Measurements from ENCODE around the gene ASTL. TPM values are rescaled to one million over a fixed set of nuclear protein-coding genes. Genes with fewer than 3 reads are reported as not detected.

The ASTL gene
- polyA plus RNA-seq, 1 donor: 0.04 TPM

GRCh38 chr2:96137321-96138178 lies 752 bp downstream of the ASTL start:
- no CpG with 5 or more reads among the region's 15 CpGs for WGBS (ENCODE audit: insufficient coverage, low lambda C conversion rate)
- H3K4me1 ChIP-seq (ENCODE audit: control insufficient read depth, insufficient read depth, low read length): peaks cover 6% of the 10 kb centered on the region
- H3K36me3 ChIP-seq (ENCODE audit: control insufficient read depth, insufficient read depth, low read length): no peaks in the 10 kb centered on the region
- no peak overlapping the region for H3K4me3 ChIP-seq (ENCODE audit: low read length)
- no peaks in the 10 kb centered on the region for H3K27me3 ChIP-seq (ENCODE audit: control insufficient read depth, insufficient read depth, low read length)
- no peaks in the 10 kb centered on the region for H3K9me3 ChIP-seq (ENCODE audit: control insufficient read depth, low read depth, low read length)
- DNase-seq: no peak
- H3K27ac ChIP-seq (ENCODE audit: low read length): no peak overlapping the region

GRCh38 chr2:96136129-96136720 lies 2.1 kb downstream of the ASTL start:
- WGBS (ENCODE audit: insufficient coverage, low lambda C conversion rate): no CpG with 5 or more reads among the region's 8 CpGs

DNA sequence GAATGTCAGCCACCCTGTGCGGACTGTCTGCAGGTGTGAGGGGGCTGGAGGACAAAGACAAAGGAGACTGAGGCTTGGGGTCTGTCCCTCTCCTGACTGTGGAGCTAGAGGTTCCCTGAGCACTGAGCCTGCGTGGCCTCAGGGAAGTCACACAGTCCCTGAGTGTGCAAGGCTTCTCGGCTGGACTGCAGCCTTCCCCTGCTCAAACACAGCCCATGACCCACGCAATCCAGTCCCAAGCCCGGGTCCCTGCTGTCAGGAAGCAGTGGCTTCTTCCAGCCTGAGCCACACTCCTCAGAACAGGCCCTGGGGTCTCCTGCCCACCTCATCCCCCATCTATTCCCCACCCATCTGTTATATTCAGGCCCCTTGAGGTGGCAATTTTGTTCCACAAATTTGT lies 2.7 kb downstream of the ASTL start:
- Histone ChIP-seq H3K27me3 (ENCODE audit: control insufficient read depth, insufficient read depth, low read length) (no peaks in the 10 kb centered on the region), H3K4me1 (ENCODE audit: control insufficient read depth, insufficient read depth, low read length) (peaks cover 6% of the 10 kb centered on the region), H3K36me3 (ENCODE audit: control insufficient read depth, insufficient read depth, low read length) (no peaks in the 10 kb centered on the region), H3K4me3 (ENCODE audit: low read length) (no peak overlapping the region), H3K27ac (ENCODE audit: low read length) (no peak overlapping the region), H3K9me3 (ENCODE audit: control insufficient read depth, low read depth, low read length) (no peaks in the 10 kb centered on the region)
- WGBS (ENCODE audit: insufficient coverage, low lambda C conversion rate): no CpG with 5 or more reads among the region's 5 CpGs
- DNase-seq: no peak

More at GRCh38 chr2:96136129-96136720, 2.1 kb downstream of the ASTL start:
- H3K36me3 ChIP-seq (ENCODE audit: control insufficient read depth, insufficient read depth, low read length): no peaks in the 10 kb centered on the region
- peaks cover 6% of the 10 kb centered on the region for H3K4me1 ChIP-seq (ENCODE audit: control insufficient read depth, insufficient read depth, low read length)
- no peaks in the 10 kb centered on the region for H3K9me3 ChIP-seq (ENCODE audit: control insufficient read depth, low read depth, low read length)
- no peak overlapping the region for H3K27ac ChIP-seq (ENCODE audit: low read length)
- DNase-seq: no peak
- no peaks in the 10 kb centered on the region for H3K27me3 ChIP-seq (ENCODE audit: control insufficient read depth, insufficient read depth, low read length)
- H3K4me3 ChIP-seq (ENCODE audit: low read length): no peak overlapping the region

- Histone ChIP-seq H3K27me3 (ENCODE audit: control insufficient read depth, insufficient read depth, low read length) (no peaks in the 10 kb centered on the region), H3K4me3 (ENCODE audit: low read length) (no peak overlapping the region), H3K9me3 (ENCODE audit: control insufficient read depth, low read depth, low read length) (no peaks in the 10 kb centered on the region), H3K27ac (ENCODE audit: low read length) (no peak overlapping the region), H3K36me3 (ENCODE audit: control insufficient read depth, insufficient read depth, low read length) (no peaks in the 10 kb centered on the region), H3K4me1 (ENCODE audit: control insufficient read depth, insufficient read depth, low read length) (peaks cover 6% of the 10 kb centered on the region)
- WGBS (ENCODE audit: insufficient coverage, low lambda C conversion rate): no CpG with 5 or more reads among the region's 9 CpGs
- DNase-seq: no peak
Measured at GRCh38 chr2:96135171-96135570, 3.1 kb downstream of the ASTL start.

GRCh38 chr2:96134421-96134820 lies 3.9 kb downstream of the ASTL start:
- no peaks in the 10 kb centered on the region for H3K27me3 ChIP-seq (ENCODE audit: control insufficient read depth, insufficient read depth, low read length)
- no peak overlapping the region for H3K27ac ChIP-seq (ENCODE audit: low read length)
- H3K9me3 ChIP-seq (ENCODE audit: control insufficient read depth, low read depth, low read length): no peaks in the 10 kb centered on the region
- H3K4me1 ChIP-seq (ENCODE audit: control insufficient read depth, insufficient read depth, low read length): peaks cover 6% of the 10 kb centered on the region
- WGBS (ENCODE audit: insufficient coverage, low lambda C conversion rate): no CpG with 5 or more reads among the region's 11 CpGs
- DNase-seq: no peak
- H3K4me3 ChIP-seq (ENCODE audit: low read length): no peak overlapping the region
- no peaks in the 10 kb centered on the region for H3K36me3 ChIP-seq (ENCODE audit: control insufficient read depth, insufficient read depth, low read length)

DNA sequence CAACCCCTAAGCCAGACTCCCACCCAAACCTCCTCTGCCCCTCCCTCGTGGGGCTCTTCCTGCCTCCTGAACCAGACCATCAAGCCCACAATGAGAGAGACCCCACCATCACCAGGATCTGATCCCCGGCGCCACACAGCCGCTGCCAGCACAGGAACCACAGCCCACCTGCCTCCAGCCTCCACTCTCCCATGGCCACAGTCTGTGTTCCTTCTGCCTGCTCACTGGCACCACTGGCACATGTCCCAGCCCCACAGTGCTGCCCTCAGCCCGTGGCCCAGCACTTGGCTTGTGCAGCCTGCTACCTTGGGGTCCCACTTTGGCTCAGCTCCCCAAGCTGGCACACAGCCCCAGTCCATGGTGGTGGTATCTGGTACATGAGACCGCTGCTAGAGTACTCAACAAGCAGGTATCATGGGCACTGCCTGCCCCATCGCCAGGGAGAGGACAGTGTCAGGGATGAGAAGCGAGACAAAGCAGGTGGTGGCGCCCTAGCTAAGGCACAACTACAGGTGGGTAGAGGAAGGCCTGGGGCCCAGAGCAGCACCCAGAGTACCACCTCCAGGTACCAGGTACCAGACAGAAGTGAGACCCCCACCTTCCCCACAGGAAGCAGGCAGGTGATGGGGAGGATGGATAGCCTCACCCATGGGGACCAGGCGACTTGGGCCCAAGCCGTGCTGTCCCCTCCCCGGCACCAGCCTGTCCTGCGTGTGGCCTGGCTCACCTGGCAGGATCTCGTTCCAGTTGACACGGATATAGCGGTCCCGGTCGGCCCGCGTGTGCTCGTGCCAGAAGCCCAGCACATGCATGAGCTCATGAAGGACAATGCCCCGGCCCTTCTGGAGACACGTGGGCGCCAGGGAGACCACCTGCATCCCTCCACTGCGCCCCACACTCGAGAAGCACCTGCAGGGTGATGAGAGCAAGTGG lies 6.2 kb downstream of the ASTL start:
- Histone ChIP-seq H3K36me3 (ENCODE audit: control insufficient read depth, insufficient read depth, low read length) (no peaks in the 10 kb centered on the region), H3K4me1 (ENCODE audit: control insufficient read depth, insufficient read depth, low read length) (no peaks in the 10 kb centered on the region), H3K27ac (ENCODE audit: low read length) (no peak overlapping the region), H3K4me3 (ENCODE audit: low read length) (no peak overlapping the region), H3K27me3 (ENCODE audit: control insufficient read depth, insufficient read depth, low read length) (no peaks in the 10 kb centered on the region), H3K9me3 (ENCODE audit: control insufficient read depth, low read depth, low read length) (no peaks in the 10 kb centered on the region)
- no CpG with 5 or more reads among the region's 26 CpGs for WGBS (ENCODE audit: insufficient coverage, low lambda C conversion rate)
- no peak for DNase-seq

DNA sequence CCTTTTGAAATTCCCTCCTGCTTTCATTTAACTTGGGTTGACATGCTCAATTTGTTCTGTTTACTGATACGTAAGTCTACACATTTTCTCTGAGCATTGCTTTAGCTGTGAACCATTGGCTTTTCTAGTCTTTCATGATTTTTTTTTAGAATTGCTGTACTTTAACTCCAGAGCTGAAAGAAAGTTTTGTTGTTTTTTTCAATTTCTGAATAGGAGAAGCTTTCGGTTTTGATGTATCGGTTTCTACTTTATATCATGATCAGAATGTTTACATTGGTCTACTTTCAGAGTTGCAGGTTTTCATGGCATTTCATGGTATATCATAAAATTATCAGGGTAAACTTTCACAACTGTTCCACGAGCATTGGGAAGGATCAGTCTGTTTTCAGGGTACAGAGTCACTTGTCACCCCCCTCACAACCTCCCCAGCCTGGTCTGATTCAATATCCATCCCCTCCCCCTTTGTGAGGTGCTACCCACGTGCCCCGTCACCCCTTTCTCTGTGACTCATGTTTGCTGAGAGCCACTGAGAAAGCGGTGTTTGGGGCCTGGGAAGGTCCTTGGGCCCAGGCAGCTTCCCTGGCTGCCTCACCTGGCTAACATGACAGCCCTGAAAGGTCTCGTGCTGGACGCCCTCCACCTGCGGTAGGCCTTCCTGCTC lies 7.0 kb downstream of the ASTL start:
- no peak overlapping the region for H3K4me3 ChIP-seq (ENCODE audit: low read length)
- H3K4me1 ChIP-seq (ENCODE audit: control insufficient read depth, insufficient read depth, low read length): no peaks in the 10 kb centered on the region
- H3K9me3 ChIP-seq (ENCODE audit: control insufficient read depth, low read depth, low read length): no peaks in the 10 kb centered on the region
- no peaks in the 10 kb centered on the region for H3K36me3 ChIP-seq (ENCODE audit: control insufficient read depth, insufficient read depth, low read length)
- H3K27ac ChIP-seq (ENCODE audit: low read length): no peak overlapping the region
- WGBS (ENCODE audit: insufficient coverage, low lambda C conversion rate): 80% methylated on average over 2 of the region's 10 CpGs
- H3K27me3 ChIP-seq (ENCODE audit: control insufficient read depth, insufficient read depth, low read length): no peaks in the 10 kb centered on the region
- no peak for DNase-seq

GRCh38 chr2:96130483-96130882 lies 7.8 kb downstream of the ASTL start:
- no CpG with 5 or more reads among the region's 4 CpGs for WGBS (ENCODE audit: insufficient coverage, low lambda C conversion rate)
- H3K27ac ChIP-seq (ENCODE audit: low read length): no peak overlapping the region
- H3K27me3 ChIP-seq (ENCODE audit: control insufficient read depth, insufficient read depth, low read length): no peaks in the 10 kb centered on the region
- no peak for DNase-seq
- H3K4me3 ChIP-seq (ENCODE audit: low read length): no peak overlapping the region
- H3K36me3 ChIP-seq (ENCODE audit: control insufficient read depth, insufficient read depth, low read length): no peaks in the 10 kb centered on the region
- no peaks in the 10 kb centered on the region for H3K4me1 ChIP-seq (ENCODE audit: control insufficient read depth, insufficient read depth, low read length)
- no peaks in the 10 kb centered on the region for H3K9me3 ChIP-seq (ENCODE audit: control insufficient read depth, low read depth, low read length)

DNA sequence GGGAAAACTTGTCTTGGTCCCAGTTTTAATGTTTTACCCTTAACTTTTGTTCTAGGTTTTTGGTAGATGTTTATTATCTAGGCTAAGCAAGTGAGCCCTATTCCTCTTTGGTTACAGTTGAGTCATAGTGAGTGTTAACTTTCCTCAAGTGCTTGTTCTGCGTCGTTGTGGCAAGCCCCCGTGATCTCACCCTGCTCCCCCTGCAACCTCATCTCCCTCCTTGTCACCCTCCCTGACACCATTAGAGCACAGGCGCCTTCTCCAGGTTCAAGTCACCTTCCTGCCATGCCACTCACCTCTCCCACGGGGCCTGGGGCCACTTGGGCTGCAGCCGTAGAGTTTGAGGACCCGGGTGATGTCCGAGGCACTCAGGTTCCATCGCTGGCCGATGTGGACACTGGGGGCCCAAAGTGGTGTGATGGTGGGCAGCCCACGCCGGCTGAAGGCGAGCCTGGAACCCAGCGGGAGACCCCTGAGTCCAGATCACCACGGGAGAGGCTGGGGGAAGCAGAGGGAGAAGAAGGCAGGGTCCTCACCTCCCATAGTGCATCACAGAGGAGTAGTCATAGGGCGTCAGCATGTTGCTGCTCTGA lies 8.7 kb downstream of the ASTL start:
- H3K4me3 ChIP-seq (ENCODE audit: low read length): no peak overlapping the region
- H3K27ac ChIP-seq (ENCODE audit: low read length): no peak overlapping the region
- no peaks in the 10 kb centered on the region for H3K4me1 ChIP-seq (ENCODE audit: control insufficient read depth, insufficient read depth, low read length)
- H3K9me3 ChIP-seq (ENCODE audit: control insufficient read depth, low read depth, low read length): no peaks in the 10 kb centered on the region
- no CpG with 5 or more reads among the region's 16 CpGs for WGBS (ENCODE audit: insufficient coverage, low lambda C conversion rate)
- no peaks in the 10 kb centered on the region for H3K27me3 ChIP-seq (ENCODE audit: control insufficient read depth, insufficient read depth, low read length)
- DNase-seq: no peak
- no peaks in the 10 kb centered on the region for H3K36me3 ChIP-seq (ENCODE audit: control insufficient read depth, insufficient read depth, low read length)

All from large intestine (tissue), 3 donors.